Suppressor macrophage treated with lipopolysaccharide for 4 hours (primary cell): ENCODE measurements around the gene TSSK6.

Source experiments
- DNase-seq: peaks from one replicate; pipeline ENCODE4 v3.0.0-alpha.2; 2020

The TSSK6 gene

GRCh38 chr19:19514881-19515641, at the start of gene TSSK6:
TSS of gene TSSK6 (minus strand) at chr19:19515548. CDS start at chr19:19515427, 121 bp downstream.
- DNase-seq: no peak

GRCh38 chr19:19563348-19563848, 48.0 kb upstream of the TSSK6 start:
- DNase-seq: no peak

- no peak for DNase-seq
These were observed 47.5 kb upstream of the TSSK6 start for GRCh38 chr19:19562665-19563347.

- no peak for DNase-seq
These were observed 46.8 kb upstream of the TSSK6 start for GRCh38 chr19:19561946-19562664.

- no peak for DNase-seq
These were observed 44.6 kb upstream of the TSSK6 start for GRCh38 chr19:19559931-19560330.

- no peak for DNase-seq
These were observed 43.3 kb upstream of the TSSK6 start for GRCh38 chr19:19558636-19559035.

GRCh38 chr19:19558055-19558454, 42.7 kb upstream of the TSSK6 start:
- DNase-seq: no peak

- DNase-seq: peak; percentile 78
These were observed 39.0 kb upstream of the TSSK6 start for GRCh38 chr19:19554074-19555023.

- no peak for DNase-seq
These were observed 38.3 kb upstream of the TSSK6 start for GRCh38 chr19:19553670-19554069.

- DNase-seq: peak; percentile 43
These were observed 37.5 kb upstream of the TSSK6 start for GRCh38 chr19:19552798-19553197.

GRCh38 chr19:19551853-19552192, 36.5 kb upstream of the TSSK6 start:
- no peak for DNase-seq

GRCh38 chr19:19550972-19551852, 35.9 kb upstream of the TSSK6 start:
- DNase-seq: no peak

- no peak for DNase-seq
These were observed 35.2 kb upstream of the TSSK6 start for GRCh38 chr19:19550485-19550929.

GRCh38 chr19:19549804-19550464, 34.6 kb upstream of the TSSK6 start:
- DNase-seq: no peak

- DNase-seq: no peak
These were observed 33.8 kb upstream of the TSSK6 start for GRCh38 chr19:19548915-19549759.

- DNase-seq: no peak
These were observed 32.5 kb upstream of the TSSK6 start for GRCh38 chr19:19547674-19548336.

- DNase-seq: no peak
These were observed 31.4 kb upstream of the TSSK6 start for GRCh38 chr19:19546751-19547162.

- no peak for DNase-seq
These were observed 30.4 kb upstream of the TSSK6 start for GRCh38 chr19:19545707-19546106.

- DNase-seq: no peak
These were observed 29.7 kb upstream of the TSSK6 start for GRCh38 chr19:19544954-19545591.
